ENCODE data around the gene TRIML1. TPM values are rescaled to one million over a fixed set of nuclear protein-coding genes. Genes with fewer than 3 reads are reported as not detected.

The TRIML1 gene
- total and polyA plus RNA-seq, 11 donors = not detected

DNA sequence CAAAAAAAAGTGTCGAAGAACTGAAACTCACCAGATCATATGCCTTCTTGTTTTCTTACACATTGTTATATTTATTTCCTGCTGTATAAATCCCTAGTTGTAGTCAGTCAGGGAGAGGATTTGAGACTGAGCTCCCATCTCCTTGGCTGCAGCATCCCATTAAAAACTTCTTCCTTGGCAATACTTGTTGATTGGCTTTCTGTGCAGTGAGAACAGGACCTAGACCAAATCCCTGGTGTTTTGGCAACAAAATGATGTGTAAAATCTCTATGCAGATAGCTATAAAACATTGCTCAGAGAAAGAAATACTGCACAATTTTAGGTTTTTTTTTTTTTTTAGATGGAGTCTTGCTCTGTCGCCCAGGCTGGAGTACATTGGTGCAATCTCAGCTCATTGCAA is 47.9 kb downstream of the TRIML1 start:
- no peak for ATAC-seq
- Histone ChIP-seq H3K27me3 (no peaks in the 10 kb centered on the region), H3K4me1 (peaks cover 0 to 3% (median 0%) of the 10 kb centered on the region in 12 donors), H3K9me3 (peaks cover 0 to 7% (median 0%) of the 10 kb centered on the region in 12 donors), H3K4me3 (no peak overlapping the region), H3K36me3 (no peaks in the 10 kb centered on the region), H3K27ac (no peak overlapping the region)
- intact Hi-C loops (cut with DNase I) = no loop called here
- 83 to 94% (median 88%) methylated on average over 2 of the region's 2 CpGs for WGBS, 4 donors
- no peak for TF ChIP-seq POLR2A (IDR thresholded peaks at IDR 0.05)
- no peak for DNase-seq

DNA sequence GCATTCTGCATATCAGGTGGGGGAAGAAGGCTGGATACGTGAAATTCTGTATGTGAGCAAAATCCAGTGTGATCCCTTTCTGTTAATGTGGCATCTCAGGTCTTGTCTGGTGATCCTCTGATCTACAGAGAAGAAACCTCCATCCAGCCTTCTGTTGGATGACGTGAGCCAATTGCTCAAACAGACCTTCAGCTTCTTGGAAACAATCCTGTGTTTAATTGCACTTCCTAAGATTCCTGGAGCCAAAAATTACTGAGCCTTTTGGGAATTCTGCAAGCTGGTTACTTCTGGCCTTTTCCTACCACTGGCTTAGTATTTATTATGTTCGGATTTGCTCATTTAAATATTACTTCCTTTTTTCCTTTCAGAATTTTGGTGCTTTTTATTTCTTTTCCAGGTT is 51.2 kb downstream of the TRIML1 start:
- Histone ChIP-seq H3K27ac (no peak overlapping the region), H3K4me3 (no peak overlapping the region), H3K27me3 (no peaks in the 10 kb centered on the region), H3K4me1 (peaks cover 0 to 3% (median 0%) of the 10 kb centered on the region in 12 donors), H3K9me3 (no peaks in the 10 kb centered on the region), H3K36me3 (no peaks in the 10 kb centered on the region)
- no peak for TF ChIP-seq POLR2A (IDR thresholded peaks at IDR 0.05)
- TF ChIP-seq, protein P1, sequence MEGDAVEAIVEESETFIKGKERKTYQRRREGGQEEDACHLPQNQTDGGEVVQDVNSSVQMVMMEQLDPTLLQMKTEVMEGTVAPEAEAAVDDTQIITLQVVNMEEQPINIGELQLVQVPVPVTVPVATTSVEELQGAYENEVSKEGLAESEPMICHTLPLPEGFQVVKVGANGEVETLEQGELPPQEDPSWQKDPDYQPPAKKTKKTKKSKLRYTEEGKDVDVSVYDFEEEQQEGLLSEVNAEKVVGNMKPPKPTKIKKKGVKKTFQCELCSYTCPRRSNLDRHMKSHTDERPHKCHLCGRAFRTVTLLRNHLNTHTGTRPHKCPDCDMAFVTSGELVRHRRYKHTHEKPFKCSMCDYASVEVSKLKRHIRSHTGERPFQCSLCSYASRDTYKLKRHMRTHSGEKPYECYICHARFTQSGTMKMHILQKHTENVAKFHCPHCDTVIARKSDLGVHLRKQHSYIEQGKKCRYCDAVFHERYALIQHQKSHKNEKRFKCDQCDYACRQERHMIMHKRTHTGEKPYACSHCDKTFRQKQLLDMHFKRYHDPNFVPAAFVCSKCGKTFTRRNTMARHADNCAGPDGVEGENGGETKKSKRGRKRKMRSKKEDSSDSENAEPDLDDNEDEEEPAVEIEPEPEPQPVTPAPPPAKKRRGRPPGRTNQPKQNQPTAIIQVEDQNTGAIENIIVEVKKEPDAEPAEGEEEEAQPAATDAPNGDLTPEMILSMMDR (IDR thresholded peaks at IDR 0.05) = no peak
- intact Hi-C loops (cut with DNase I) = no loop called here
- WGBS, 4 donors = 39 to 56% (median 41%) methylated on average over 3 of the region's 3 CpGs
- ATAC-seq = no peak
- DNase-seq = no peak

- WGBS, 4 donors = 80 to 90% (median 85%) methylated on average over 5 of the region's 5 CpGs
- intact Hi-C loops (cut with DNase I) = no loop called here
- H3K4me3 ChIP-seq = no peak overlapping the region
These were observed 55.2 kb downstream of the TRIML1 start for GRCh38 chr4:188194421-188194820.

GRCh38 chr4:188195389-188195985 is 56.2 kb downstream of the TRIML1 start:
- Histone ChIP-seq H3K4me1 (peaks cover 0 to under 1% (median 0%) of the 10 kb centered on the region in 12 donors), H3K4me3 (no peak overlapping the region), H3K9me3 (no peaks in the 10 kb centered on the region), H3K36me3 (no peaks in the 10 kb centered on the region), H3K27ac (no peak overlapping the region), H3K27me3 (peaks cover 0 to 4% (median 0%) of the 10 kb centered on the region in 9 donors)
- no peak for TF ChIP-seq POLR2A (IDR thresholded peaks at IDR 0.05)
- TF ChIP-seq, protein P1 (IDR thresholded peaks at IDR 0.05) = no peak
- 32 to 40% (median 34%) methylated on average over 8 of the region's 8 CpGs for WGBS, 4 donors
- intact Hi-C loops (cut with DNase I) = no loop called here
- ATAC-seq (no peak), DNase-seq (no peak)

More at GRCh38 chr4:188194421-188194820, 55.2 kb downstream of the TRIML1 start:
- Histone ChIP-seq H3K4me1 (peaks cover 0 to 3% (median 0%) of the 10 kb centered on the region in 12 donors), H3K9me3 (no peaks in the 10 kb centered on the region), H3K36me3 (no peaks in the 10 kb centered on the region), H3K27ac (no peak overlapping the region), H3K27me3 (peaks cover 0 to 4% (median 0%) of the 10 kb centered on the region in 9 donors)
- ATAC-seq = no peak
- TF ChIP-seq POLR2A (IDR thresholded peaks at IDR 0.05) = no peak
- TF ChIP-seq, protein P1 (IDR thresholded peaks at IDR 0.05) = no peak
- no peak for DNase-seq
